HG03520 (cell line): ENCODE data around the gene AURKB.
"Not testable (repeated sequence)": the region's sequence is repeated elsewhere in the genome, so short reads cannot be mapped to it uniquely, and the experiment has no call there.

ENCODE experiments used
- ATAC-seq: cut with Tn5 transposase; IDR thresholded peaks from one replicate; pipeline ENCODE4 v1.9.1; 2021; ENCODE audit warnings: mild to moderate bottlenecking, moderate library complexity; ENCODE audit not compliant: unreplicated experiment

The AURKB gene

DNA sequence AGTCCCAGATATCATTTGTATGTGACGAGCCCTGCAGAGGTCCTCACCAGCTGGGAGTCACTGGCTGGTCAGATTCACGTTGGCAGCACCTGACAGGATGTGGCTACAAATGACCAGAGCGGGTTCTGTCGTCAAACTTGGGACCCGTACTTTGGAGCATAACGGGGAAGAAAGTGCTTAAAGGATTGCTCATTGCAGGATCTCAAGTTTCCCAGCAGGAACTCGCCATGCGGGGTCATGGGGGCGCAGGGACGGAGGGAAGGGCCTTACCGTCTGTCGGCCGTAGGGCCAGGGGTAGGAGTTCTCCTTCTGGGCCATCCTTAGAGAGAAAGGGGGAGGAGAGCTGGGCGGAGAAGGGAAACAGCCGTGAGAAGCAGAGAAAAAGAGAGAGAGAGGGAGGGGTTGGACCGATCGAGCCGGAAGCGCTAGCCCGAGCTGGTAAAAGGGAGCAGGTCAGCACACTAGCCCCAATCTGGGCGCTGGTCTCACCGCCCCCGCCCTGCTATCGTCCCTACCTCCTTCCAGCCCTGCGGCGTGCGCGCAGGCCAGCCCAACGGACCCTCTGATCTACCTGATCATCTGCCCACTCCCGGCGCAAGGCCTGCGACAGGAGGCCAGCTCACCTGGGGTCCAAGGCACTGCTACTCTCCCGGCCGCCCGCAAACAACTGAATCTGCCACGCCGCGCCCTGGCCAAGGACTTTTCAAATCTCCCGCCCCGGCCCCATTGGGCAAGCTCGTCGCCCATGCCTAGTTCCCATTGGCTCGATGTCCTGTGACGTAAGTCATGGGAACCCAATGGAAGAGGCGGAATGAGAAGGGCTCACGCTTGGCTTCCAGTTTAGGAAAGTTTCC lies at the start of gene AURKB:
AURKB (minus strand) TSS at position 669 of the 854 bp plus-strand sequence; CDS start at position 318, 351 bp downstream.
- peak; percentile 81 for ATAC-seq

DNA sequence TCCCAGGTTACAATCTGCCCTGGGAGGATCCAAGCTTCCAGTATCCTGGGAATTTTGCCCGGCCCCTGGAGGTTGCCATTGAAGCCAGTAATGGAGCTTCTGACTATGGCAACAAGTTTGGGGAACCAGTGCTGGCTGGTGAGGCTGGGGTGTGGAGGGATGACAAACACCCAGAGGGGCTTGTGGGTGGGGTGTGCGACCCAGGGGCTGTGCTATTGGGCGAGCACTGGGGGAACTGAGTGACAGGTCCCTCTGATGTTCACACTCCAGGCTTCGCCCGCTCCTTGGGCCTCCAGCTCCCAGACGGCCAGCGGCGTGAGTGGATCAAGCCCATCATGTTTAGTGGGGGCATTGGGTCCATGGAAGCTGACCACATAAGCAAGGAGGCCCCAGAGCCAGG lies 47.4 kb upstream of the AURKB start:
- ATAC-seq: no peak

DNA sequence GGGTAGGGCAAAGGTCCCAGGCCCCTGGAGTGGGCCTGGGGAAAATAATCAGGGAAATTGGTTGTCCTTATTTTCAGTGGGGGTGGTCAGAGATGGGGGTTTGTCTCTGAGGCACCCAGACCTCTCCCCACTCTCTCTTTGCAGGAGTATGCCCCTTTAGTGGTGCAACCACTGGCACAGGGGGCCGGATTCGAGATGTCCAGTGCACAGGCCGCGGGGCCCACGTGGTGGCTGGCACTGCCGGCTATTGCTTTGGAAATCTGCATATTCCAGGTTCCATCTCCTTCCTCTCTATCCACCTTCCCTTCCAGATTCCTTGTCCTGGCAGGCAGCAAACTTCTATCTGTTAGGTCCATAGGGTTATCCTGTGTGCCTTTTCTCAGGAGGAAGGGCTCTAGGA lies 46.3 kb upstream of the AURKB start:
- ATAC-seq: no peak

DNA sequence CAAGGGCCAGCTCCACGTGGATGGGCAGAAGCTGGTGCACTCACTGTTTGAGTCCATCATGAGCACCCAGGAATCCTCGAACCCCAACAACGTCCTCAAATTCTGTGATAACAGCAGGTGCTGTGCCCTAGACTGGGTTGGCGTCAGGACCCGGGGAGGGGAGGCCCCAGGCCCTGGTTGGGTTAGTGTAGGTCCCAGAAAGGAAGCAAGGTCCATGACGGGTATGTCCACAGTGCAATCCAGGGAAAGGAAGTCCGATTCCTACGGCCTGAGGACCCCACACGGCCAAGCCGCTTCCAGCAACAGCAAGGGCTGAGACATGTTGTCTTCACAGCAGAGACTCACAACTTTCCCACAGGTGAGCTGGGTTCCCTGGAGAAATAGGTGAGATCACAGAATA lies 45.9 kb upstream of the AURKB start:
- ATAC-seq: no peak

DNA sequence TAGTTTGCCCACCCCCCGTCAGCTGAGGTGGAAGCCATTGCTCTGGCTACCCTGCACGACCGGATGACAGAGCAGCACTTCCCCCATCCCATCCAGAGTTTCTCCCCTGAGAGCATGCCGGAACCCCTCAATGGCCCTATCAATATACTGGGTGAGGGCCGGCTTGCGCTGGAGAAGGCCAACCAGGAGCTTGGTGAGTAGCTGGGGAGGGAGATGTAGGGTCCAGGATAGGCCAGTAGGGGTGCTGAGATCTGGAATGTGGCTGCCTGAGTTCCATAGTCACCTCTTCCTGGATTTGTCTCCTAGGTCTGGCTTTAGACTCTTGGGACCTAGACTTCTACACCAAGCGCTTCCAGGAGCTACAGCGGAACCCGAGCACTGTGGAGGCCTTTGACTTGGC lies 45.1 kb upstream of the AURKB start:
- ATAC-seq: no peak

DNA sequence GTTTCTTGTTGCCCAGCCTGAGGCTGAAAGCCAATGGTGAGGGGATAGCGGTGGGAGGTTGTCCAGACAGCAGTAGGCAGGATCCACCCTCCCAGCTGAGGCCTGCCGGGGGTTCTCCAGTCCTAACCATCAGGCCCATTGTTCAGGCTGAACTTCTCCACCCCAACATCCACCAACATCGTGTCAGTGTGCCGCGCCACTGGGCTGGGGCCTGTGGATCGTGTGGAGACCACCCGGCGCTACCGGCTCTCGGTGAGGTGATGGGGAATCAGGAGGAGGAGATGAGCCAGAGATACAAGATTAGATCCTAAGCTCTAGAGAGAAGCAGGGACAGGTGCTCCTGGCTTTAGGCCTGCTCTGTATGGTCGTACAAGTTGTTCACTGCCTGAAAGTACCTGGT lies 44.5 kb upstream of the AURKB start:
- ATAC-seq: no peak

DNA sequence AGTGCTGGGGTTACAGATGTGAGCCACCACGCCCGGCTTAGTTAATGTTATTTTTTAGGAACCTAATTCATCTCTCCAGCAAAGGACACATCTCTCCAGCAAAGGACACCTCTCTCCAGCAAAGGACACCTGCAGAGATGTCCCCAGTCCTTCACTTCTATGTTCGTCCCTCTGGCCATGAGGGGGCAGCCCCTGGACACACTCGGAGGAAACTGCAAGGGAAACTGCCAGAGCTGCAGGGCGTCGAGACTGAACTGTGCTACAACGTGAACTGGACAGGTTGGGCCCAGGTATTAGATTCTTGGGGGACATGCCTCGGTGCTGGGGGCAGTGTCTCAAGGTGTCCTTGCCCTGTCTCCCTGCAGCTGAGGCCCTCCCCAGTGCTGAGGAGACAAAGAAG lies 43.4 kb upstream of the AURKB start:
- ATAC-seq: no peak

DNA sequence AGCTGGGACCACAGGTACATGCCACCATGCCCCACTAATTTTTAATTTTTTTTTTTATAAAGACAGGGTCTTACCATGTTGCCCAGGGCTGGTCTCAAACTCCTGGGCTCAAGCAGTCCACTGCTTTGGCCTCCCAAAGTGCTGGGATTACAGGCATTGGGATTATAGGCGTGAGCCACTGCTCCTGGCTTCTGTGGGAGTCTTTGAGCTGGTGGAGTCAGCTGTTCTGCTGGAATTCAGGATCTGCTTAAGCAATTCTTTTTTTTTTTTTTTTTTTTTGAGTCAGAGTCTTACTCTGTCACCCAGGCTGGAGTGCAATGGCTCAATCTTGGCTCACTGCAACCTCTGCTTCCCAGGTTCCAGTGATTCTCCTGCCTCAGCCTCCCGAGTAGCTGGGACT lies 41.0 kb upstream of the AURKB start:
- ATAC-seq: not testable (repeated sequence)

DNA sequence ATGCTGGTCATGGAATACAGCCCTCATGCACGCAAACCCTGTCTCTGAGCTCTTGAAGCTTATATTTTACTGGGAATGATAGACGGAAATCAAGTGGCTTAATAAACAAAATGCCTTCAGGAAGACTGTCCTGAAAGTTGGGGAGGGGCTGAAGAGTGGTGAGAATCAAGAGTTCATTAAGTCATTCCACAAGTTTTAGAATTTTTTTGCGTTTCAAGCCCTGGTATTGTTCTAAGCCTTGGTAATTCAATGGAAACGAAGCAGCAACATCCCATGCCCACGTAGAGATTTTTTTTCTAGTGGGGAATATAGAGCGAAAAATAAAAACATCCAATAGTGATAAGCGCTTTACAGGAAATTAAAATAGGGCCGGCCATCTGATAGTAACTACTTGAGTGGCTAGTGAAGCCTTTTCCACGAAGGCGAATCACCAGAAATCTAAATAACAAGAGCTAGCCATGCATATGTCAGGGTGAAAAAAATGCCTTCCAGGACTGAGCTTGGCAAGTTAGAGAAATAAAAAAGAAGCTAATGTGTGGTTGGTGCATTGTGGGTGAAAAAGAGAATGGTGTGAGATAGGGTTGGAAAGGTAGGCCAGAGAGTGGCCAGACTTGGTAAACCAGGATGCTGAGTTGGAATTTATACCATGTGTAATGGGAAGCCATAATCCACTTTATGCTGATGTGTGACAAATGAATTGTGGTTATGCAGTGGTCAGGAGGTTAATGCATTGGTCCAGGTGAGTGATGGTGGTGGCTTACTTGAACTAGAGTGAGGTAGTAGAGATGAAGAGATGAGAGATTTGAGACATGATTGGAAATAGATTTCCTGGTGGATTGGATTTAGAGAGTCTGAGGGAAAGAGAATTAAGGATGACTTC lies 39.5 kb upstream of the AURKB start:
- ATAC-seq: no peak

DNA sequence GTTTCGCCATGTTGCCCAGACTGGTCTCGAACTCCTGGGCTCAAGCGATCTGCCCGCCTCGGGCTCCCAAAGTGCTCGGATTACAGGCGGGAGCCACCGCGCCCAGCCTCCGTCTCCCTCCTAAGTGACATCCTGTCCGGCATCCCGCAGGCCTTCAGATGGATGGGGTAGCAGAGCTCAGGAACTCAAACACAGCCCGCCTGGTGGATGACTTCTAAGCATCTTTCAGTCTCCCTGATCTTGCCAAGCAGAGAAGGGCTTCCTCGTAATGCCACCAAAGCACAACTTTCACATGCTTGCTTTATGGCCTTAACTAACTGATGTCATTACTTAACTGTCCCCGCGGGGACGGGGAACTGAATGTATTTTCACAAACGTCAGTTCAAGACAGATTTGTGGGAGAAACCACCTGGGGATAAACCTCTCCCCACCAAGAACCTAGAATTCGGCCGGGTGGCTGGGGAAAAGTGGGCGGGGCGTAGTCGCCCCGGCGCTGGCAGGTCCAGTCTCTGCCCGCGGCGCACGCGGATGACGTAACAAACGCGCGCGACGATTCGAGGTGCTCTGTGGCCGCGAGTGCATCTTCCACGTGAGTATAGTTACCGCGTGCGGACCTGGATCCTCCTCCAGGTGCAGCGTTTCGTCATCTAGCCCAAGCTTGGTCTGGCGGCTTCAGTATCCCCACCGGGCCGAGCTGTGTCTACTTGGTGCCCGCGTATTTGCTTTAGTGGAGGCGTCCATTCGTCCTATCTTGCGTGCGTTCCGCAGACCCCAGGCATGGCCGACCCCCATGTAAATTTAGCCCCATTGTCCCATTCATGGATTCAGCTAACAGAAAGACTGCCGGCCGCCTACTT lies 38.6 kb upstream of the AURKB start, which contains the start of gene PFAS:
PFAS (plus strand) TSS at position 539 of the 857 bp plus-strand sequence. CDS start 4,649 bp downstream, outside the sequence.
- ATAC-seq: peak; percentile 45

DNA sequence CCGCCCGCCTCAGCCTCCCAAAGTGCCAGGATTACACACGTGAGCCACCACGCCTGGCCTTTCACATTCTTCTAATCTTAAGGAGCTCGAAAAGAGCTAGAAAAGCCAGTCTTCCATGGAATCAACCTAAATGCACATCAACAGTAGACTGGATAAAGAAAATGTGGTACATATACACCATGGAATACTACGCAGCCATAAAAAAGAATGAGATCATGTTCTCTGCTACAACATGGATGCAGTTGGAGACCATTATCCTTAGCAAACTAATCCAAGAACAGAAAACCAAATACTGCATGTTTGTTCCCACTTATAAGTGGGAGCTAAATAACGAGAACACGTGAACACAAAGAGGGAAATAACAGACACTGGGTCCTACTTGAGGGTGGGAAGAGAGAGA lies 34.4 kb upstream of the AURKB start:
- ATAC-seq: no peak

DNA sequence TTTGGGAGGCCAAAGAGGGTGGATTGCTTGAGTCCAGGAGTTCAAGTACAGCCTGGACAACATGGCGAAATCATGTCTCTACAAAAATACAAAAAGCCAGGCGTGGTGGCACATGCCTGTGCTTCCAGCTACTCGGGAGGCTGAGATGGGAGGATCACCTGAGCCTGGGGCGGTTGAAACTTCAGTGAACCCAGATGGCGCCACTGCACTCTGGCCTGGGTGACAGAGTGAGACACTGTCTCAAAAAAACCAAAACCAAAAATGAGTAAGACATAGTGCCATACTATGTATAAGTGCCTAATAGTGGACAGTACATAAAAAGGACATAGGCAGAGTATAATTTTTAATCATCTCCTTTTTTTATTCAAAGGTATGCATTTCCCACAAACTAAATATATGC lies 33.5 kb upstream of the AURKB start:
- ATAC-seq: no peak

DNA sequence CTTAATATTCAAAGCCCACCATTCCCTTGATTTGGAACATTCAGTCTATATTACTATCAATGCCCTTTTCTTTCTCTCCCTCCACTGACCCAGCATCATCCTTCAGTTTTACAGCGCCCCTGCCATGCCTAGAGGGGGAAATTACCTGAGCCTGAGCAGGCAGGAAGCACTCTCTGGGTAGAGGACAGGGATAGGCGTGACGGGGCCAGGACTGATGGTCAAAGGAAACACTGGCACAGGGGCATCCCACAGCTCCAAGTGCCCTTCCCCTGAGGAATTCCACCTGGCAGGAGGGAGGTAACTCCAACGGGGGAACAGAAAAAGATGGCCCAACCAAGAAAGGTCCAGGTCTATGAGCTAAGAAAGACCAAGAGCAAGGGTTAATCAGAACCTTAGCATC lies 27.5 kb upstream of the AURKB start:
- no peak for ATAC-seq

DNA sequence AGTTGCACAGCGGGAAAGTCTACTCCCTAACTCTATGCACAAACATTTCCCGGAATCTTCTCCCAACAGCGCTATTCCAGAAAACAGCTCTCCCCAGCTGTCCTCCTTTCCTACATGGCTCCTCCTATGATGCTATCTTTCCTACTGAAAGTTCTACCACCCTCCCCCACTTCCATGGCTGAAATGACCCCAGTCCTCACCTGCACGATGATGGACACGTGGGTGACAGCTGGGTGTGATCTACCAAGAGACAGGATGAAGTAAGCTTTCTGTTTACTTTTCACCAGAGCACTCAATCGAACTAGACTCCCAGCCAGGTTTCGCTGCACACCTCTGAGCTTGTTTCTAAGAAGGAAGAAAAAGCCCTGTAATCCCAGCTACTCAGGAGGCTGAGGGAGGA lies 26.8 kb upstream of the AURKB start:
- ATAC-seq: no peak

DNA sequence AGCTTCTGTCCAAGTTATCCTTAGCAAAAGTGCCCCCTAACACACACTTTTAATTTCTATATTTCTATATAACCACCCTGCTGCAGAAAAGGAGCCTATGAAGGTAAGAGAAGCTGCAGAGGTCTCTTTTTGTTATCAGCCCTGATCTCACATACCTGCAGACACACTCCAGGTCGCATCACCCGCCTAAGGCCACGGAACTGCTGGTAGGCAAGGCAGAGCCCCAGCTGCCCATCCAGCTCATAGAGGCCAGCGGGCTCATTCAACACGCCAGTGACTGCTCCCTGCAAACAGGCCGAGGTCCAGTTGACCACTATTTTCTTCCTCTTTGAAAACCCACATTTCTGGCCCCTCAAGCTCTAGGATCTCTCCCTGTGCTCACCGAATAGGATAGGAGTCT lies 25.3 kb upstream of the AURKB start:
- ATAC-seq: no peak

DNA sequence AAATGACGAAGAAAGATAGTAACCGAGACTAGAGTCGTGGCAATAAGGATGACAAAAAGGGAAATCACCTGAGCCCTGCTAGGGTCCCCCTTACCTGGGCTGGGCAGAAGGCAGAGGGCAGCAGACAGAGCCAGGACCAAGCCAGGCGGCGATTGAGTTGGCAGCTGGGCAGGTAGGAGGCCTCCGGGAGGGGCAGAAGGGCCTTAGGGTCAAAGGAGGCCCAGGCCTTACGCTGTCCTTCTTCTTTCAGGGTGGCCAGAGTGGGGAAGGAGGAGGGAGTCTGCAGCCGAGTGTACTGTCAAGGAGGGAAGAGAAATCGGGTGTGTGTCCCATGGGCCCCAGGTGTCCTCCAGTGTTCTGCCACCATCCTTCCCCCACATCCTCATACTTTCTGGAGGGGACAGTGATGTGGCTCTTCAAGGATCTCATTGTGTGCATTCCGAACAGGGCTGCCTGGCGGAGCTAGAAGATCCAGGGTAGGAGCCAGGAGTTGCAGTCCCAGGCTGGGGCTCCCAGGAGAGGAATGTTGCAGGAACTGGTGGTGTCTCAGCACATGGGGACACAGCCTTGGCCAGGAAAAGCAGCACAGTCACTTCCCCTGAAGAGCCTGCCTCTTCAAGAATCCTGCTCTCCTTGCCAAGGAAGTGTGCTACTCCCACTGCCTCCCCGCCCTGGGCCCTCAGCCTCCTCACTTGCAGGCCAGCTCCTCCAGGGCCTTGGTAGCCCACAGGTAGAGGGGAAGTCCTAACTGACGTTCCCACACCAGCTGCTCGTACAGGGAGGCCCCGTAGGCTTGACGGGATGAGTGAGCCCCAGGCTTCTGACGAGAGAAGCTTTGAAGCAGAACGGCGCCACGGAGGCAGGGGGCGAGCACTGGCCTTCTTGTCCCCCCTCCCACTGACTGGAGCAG lies 24.2 kb upstream of the AURKB start:
- ATAC-seq: no peak

DNA sequence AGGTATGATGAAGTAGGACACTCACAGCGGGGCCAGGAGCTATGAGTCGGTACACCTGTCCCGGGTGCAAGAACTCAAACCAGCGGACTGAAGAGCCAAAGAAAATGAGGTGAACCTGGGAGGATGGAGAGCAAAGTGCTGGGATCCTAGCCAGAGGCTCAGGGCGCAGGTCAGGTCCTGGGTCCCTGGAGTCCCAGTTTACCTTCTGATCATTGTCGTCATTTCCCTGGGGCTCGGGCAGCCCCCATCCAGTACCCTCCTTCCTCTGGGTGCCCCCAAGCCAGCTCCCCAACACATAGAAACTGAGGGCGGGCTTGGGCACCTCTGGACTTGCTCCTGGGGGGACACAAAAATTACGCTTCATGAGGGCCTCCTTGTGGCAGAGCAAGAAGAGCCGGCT lies 21.3 kb upstream of the AURKB start:
- no peak for ATAC-seq

DNA sequence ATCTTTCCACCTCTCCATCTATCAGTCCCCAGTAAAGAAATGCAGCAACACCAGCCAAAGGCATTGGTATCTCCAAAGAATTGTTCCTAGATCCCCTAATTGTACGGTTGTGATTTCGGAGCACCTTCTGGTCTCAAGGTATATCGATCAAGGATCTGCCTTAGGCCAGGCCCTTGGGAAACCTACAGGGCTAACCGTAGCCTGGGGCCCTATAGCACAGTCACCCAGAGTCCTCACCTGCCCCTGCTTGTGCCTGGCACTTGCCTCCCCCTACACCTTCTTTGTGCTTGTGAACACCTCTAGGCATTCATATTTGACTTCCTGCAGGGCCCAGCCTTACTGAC lies 16.8 kb upstream of the AURKB start:
- ATAC-seq: no peak

DNA sequence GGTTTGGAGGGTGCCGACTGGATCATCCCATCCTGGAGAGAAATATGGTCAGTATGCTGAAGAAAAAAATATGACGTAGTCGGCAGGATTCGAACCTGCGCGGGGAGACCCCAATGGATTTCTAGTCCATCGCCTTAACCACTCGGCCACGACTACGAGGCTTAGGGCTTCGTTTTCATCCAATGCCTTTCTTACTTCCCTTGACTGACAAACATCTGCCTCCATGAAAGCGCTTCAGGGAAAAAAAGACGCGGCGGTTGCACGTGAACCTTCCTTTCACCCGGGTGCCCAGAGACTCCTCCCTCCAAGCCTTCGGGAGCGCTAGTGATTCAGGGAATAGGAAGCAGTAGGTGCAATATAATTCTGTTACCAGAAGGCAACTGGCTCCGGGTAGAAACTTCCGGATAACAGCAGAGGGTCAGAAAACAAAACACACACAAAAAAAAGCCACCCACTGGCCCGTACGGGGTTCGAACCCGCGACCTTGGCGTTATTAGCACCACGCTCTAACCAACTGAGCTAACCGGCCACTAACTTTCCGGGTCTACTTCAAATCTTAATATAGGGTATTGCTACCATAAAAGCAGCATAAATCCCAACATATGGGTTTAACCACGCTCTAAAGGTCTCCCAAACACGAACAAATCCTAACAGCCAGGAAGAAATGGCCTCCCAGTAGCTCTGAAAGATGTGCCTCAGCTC lies 16.3 kb upstream of the AURKB start:
- ATAC-seq: no peak
